Thoracic aorta (tissue), 2 donors: ENCODE data around the gene RAI1. TPM values are rescaled to one million over a fixed set of nuclear protein-coding genes. Genes with fewer than 3 reads are reported as not detected.
"Not testable (repeated sequence)": the region's sequence is repeated elsewhere in the genome, so short reads cannot be mapped to it uniquely, and the experiment has no call there.

ENCODE experiments used
- ATAC-seq: fragments of 150-250 bp; one replicate; pipeline ENCODE4 v1.8.0; 2017; ENCODE audit warnings: low read depth; ENCODE audit not compliant: insufficient number of reproducible peaks, low FRiP score
- DNase-seq: peaks from one replicate; pipeline ENCODE4 v3.0.0-alpha.2; 2020; ENCODE audit warnings: low spot score
- H3K27ac ChIP-seq, 2 donors: fragments of 200-600 bp; sonication (generic); 1 replicate in 1 of 2; 2 replicates in 1 of 2; pipeline ENCODE4 v1.5.1; 2016; ENCODE audit warnings: mild to moderate bottlenecking in 2 of 2, moderate library complexity in 2 of 2
- H3K27me3 ChIP-seq: fragments of 200-600 bp; sonication (generic); replicated peaks from 2 replicates; pipeline ENCODE4 v1.6.0; 2016; ENCODE audit warnings: mild to moderate bottlenecking; ENCODE audit not compliant: insufficient read depth
- H3K36me3 ChIP-seq: fragments of 200-600 bp; sonication (generic); one replicate; pipeline ENCODE4 v1.5.1; 2016
- H3K4me1 ChIP-seq, 2 donors: fragments of 200-600 bp; sonication (generic); 1 replicate in 1 of 2; 2 replicates in 1 of 2; pipeline versions ENCODE4 v1.5.1 to v1.6.0; 2016; ENCODE audit warnings: low read depth in 2 of 2, mild to moderate bottlenecking in 1 of 2; ENCODE audit not compliant: control insufficient read depth in 1 of 2
- H3K4me3 ChIP-seq: fragments of 200-600 bp; sonication (generic); 2 replicates; pipeline ENCODE4 v1.5.1; 2016; ENCODE audit warnings: mild to moderate bottlenecking
- H3K9me3 ChIP-seq: fragments of 200-600 bp; sonication (generic); 2 replicates; pipeline ENCODE4 v1.5.1; 2016
- total RNA-seq, 2 donors: library from RNA; depleted of rRNA; stranded (reverse); fragments of >200 nt; gene quantifications; one replicate each; pipeline versions ENCODE4 v1.1.0 to v1.2.3, GENCODE V29; 2016
- TF ChIP-seq, protein P1 (sequence below): fragments of 200-600 bp; sonication (generic); IDR thresholded peaks from one replicate; pipeline ENCODE4 v1.5.1; 2019; ENCODE audit warnings: antibody characterized with exemption

RAI1 gene
- total RNA-seq, 2 donors from 2014 or later = 21.0 to 31.5 TPM

DNA sequence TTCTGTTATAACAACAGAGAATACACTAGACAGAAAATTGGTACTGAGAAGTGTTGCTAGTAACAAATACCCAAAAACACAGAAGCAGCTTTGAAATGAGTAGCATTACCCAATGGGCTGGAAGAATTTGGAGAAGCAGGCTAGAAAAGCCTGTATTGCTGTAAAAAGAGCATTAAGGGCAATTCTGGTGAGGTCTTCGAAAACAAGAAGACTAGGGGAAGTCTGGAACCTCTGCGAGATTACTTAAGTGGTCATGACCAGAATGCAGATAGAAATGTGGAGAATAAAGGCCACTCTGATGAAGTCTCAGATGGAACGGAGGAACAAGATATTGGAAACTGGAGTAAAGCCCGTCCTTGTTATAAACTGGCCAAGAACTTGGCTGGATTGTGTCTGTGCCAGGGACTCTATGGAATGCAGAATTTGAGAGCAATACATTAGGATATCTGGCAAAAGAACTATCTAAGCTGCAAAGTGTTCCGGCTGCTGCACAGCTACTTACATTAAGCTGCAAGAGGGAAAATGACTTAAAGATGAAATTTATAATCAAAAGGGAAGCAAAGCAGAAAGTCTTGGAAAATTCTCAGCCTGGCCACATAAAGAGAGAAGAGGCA lies 44.9 kb upstream of the RAI1 start:
- Histone ChIP-seq H3K36me3 (no peaks in the 10 kb centered on the region), H3K9me3 (no peaks in the 10 kb centered on the region), H3K4me3 (no peak overlapping the region), H3K27ac (no peak overlapping the region), H3K27me3 (no peaks in the 10 kb centered on the region), H3K4me1 (no peaks in the 10 kb centered on the region)
- ATAC-seq (no peak), DNase-seq (no peak)
- TF ChIP-seq, protein P1, sequence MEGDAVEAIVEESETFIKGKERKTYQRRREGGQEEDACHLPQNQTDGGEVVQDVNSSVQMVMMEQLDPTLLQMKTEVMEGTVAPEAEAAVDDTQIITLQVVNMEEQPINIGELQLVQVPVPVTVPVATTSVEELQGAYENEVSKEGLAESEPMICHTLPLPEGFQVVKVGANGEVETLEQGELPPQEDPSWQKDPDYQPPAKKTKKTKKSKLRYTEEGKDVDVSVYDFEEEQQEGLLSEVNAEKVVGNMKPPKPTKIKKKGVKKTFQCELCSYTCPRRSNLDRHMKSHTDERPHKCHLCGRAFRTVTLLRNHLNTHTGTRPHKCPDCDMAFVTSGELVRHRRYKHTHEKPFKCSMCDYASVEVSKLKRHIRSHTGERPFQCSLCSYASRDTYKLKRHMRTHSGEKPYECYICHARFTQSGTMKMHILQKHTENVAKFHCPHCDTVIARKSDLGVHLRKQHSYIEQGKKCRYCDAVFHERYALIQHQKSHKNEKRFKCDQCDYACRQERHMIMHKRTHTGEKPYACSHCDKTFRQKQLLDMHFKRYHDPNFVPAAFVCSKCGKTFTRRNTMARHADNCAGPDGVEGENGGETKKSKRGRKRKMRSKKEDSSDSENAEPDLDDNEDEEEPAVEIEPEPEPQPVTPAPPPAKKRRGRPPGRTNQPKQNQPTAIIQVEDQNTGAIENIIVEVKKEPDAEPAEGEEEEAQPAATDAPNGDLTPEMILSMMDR = no peak

GRCh38 chr17:17638467-17638866 lies 42.8 kb upstream of the RAI1 start:
- ATAC-seq (no peak), DNase-seq (no peak)
- Histone ChIP-seq H3K4me3 (no peak overlapping the region), H3K36me3 (no peaks in the 10 kb centered on the region), H3K27ac (no peak overlapping the region), H3K4me1 (no peaks in the 10 kb centered on the region), H3K27me3 (no peaks in the 10 kb centered on the region), H3K9me3 (no peaks in the 10 kb centered on the region)
- TF ChIP-seq, protein P1 = no peak

DNA sequence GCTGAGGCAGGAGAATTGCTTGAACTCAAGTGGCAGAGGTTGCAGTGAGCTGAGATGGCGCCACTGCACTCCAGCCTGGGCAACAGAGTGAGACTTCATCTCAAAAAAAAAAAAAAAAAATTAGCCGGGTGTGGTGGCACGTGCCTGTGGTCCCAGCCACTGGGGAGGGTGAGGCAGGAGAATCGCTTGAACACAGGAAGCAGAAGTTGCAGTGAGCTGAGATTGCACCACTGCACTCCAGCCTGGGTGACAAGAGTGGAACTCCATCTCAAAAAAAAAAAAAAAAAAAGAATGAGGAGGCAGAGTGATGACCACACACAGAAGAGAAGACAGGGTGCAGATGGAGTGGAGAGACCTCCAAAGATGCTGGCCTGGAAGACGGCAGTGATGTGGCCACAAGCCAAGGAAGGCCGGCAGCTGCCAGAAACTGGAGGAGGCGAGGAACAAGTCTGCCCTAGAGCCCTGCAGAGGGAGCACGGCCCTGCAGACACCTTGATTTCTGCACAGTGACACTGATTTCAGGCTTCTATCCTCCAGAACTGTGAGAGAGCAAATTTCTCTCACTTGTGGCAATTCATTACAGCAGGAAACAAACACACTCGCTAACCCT lies 41.5 kb upstream of the RAI1 start:
- H3K36me3 ChIP-seq, DNase-seq, H3K27ac ChIP-seq, H3K4me3 ChIP-seq, H3K27me3 ChIP-seq, H3K9me3 ChIP-seq, H3K4me1 ChIP-seq, ATAC-seq: not testable (repeated sequence)

- Histone ChIP-seq H3K27me3 (no peaks in the 10 kb centered on the region), H3K4me1 (no peaks in the 10 kb centered on the region), H3K9me3 (no peaks in the 10 kb centered on the region), H3K36me3 (no peaks in the 10 kb centered on the region), H3K4me3 (no peak overlapping the region), H3K27ac (no peak overlapping the region)
- ATAC-seq = no peak
- TF ChIP-seq, protein P1 = peak; percentile 90
- DNase-seq = peak; percentile 7
These were observed 39.4 kb upstream of the RAI1 start for GRCh38 chr17:17641621-17642409.

DNA sequence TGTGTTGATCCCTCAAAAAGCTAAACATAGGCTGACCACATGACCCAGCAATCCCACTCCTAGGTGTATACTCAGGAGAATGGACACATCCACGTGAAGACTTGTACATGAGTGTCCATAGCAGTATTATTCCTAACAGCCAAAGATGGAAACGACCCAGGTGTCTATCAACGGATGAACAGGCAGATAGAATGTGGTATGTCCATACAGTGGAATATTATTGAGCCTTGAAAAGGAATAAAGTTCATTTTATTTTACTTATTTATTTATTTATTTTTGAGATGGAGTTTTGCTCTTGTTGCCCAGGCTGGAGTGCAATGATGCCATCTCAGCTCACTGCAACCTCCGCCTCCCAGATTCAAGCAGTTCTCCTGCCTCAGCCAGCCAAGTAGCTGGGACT lies 36.1 kb upstream of the RAI1 start:
- H3K9me3 ChIP-seq, H3K4me3 ChIP-seq, H3K27me3 ChIP-seq, H3K36me3 ChIP-seq, H3K27ac ChIP-seq, DNase-seq, H3K4me1 ChIP-seq, ATAC-seq: not testable (repeated sequence)

- Histone ChIP-seq H3K27ac (no peak overlapping the region), H3K4me3 (no peak overlapping the region), H3K9me3 (no peaks in the 10 kb centered on the region), H3K27me3 (no peaks in the 10 kb centered on the region), H3K36me3 (no peaks in the 10 kb centered on the region), H3K4me1 (no peaks in the 10 kb centered on the region)
- ATAC-seq (no peak), DNase-seq (no peak)
- TF ChIP-seq, protein P1 = no peak
These were observed 35.3 kb upstream of the RAI1 start for GRCh38 chr17:17645961-17646360.
